Erythroblast (primary cell): ENCODE measurements around the gene P2RY8.
"Not testable (repeated sequence)": the region's sequence is repeated elsewhere in the genome, so short reads cannot be mapped to it uniquely, and the experiment has no call there.

Experiments
- DNase-seq, 2 experiments: peaks; one replicate each; lab custom pipeline; 2025; lab: John Stamatoyannopoulos, UW
- GATA1 ChIP-seq: IDR thresholded peaks from 2 replicates; pipeline ENCODE4 v1.6.1; 2011; ENCODE audit warnings: low read depth, mild to moderate bottlenecking, control low read depth, low read length, moderate library complexity
- POLR2A ChIP-seq: IDR thresholded peaks from 2 replicates; pipeline ENCODE4 v1.6.1; 2011; ENCODE audit warnings: mild to moderate bottlenecking, low read length

Gene P2RY8

GRCh38 chrX:1450361-1451161 is 86.4 kb downstream of the P2RY8 start:
- DNase-seq: no peak
- TF ChIP-seq GATA1 (no peak), POLR2A (no peak)

- TF ChIP-seq GATA1: no peak
- TF ChIP-seq POLR2A: no peak
- no peak for DNase-seq
Measured at GRCh38 chrX:1449823-1450149, 87.2 kb downstream of the P2RY8 start.

DNA sequence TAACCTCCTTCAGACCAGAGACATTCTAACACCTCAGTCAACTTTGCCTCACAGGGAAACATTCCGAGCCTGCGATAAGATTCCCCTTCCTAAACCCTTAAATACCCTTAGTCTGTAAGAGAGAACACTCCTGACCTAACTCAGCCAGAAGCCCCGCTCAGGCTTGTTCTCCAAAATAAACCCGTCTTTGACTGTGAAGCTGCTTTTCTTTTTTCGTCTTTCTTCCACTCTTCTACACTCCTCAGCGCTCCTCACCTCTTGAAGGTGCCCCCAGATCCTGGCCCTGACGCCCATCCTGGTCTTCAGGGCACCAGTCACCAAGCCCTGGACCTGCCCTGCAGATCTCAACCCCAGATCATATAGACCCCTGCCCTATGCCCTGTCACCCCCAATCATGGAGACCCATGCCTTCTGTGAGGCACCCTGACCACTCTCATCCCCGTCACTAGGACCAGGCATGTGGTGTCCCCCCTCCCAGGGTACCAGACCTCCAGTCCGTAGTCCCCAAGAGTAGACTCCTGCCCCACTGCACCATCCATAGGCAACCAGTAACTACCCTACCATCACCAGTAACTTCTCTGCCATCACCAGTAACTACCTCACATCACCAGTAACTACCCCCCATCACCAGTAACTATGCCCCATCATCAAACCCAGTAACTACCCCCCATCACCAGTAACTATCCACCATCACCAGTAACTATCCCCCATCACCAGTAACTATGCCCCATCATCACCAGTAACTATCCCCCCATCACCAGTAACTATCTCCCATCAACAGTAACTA is 87.8 kb downstream of the P2RY8 start:
- no peak for DNase-seq
- TF ChIP-seq POLR2A (no peak), GATA1 (no peak)

- DNase-seq: not testable (repeated sequence)
Measured at GRCh38 chrX:1448573-1449001, 88.4 kb downstream of the P2RY8 start.

- DNase-seq: not testable (repeated sequence)
Measured at GRCh38 chrX:1447969-1448572, 88.9 kb downstream of the P2RY8 start.

DNA sequence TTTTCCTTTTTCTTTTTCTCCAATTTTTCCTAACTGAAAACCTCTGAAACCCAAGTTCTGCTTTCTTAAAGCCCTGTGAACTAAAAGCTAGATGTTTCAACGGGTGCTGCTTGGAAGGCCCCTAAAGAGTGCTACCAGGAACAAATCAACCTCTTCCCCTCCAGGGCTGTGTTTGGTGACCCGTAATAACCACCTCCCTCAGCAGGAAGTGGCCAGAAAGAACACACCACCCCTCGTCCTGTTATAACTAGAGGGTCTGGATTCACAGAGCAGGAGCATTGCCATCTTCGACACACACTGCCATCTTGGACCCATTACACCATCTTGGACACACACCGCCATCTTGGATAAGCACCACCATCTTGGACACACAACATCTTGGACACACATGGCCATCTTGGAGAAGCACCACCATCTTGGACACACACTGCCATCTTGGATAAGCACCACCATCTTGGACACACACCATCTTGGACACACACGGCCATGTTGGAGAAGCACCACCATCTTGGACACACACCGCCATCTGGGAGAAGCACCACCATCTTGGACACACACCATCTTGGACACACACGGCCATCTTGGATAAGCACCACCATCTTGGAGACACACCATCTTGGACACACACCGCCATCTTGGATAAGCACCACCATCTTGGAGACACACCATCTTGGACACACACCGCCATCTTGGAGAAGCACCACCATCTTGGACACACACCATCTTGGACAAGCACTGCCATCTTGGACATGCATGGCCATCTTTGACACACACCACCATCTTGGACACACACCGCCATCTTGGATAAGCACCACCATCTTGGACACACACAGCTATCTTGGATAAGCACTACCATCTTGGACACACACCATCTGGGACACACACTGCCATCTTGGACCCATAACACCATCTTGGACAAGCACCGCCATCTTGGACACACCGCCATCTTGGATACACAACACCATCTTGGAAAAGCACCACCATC is 89.7 kb downstream of the P2RY8 start:
- DNase-seq: not testable (repeated sequence)

DNA sequence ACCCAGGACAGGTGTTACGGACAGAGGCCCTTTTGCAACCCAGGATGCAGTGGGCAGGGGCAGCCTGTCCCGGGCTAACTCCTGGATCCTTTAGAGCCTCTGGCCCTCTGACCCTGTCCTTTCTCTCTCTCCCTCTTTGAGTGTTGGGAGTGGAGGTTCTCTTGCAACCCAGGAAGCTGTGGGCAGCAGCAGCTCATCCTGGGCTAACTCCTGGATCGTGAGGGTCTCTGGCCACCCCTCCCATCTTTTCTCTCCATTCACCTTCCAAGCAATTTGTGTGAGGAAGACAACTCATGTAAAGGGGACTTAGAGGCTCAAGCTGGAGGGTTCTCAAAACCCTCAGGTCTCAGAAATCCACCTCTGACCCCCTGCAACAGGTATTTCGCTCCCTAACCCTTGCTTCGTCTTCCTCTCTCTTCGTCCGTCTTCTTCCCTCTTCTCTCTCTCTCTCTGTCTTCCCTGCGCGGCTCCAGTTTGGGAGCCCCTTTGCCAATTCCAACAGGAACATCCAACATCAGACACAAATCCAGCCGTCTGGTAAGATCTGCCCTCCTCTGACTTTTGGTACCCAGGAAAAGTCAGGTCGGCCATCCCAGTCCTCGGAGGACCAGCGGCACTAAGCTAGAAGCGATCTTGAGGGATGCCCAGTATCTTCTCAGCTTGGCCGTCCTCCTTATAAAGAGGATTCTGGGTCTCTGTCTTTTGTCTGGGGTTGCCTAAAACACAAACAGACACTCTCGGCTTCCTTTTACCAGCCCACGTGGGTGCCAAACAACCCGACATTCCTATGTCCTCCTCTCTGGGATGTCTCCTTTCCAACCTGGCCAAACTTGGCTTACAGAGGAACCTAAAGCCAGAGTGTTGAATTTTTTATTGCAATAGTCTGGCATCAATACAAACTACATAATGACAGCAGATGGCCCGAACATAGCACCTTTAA is 92.2 kb downstream of the P2RY8 start:
- TF ChIP-seq POLR2A: no peak
- no peak for TF ChIP-seq GATA1
- DNase-seq: no peak

GRCh38 chrX:1443496-1444075 is 93.4 kb downstream of the P2RY8 start:
- TF ChIP-seq POLR2A (no peak), GATA1 (no peak)
- DNase-seq: no peak

DNA sequence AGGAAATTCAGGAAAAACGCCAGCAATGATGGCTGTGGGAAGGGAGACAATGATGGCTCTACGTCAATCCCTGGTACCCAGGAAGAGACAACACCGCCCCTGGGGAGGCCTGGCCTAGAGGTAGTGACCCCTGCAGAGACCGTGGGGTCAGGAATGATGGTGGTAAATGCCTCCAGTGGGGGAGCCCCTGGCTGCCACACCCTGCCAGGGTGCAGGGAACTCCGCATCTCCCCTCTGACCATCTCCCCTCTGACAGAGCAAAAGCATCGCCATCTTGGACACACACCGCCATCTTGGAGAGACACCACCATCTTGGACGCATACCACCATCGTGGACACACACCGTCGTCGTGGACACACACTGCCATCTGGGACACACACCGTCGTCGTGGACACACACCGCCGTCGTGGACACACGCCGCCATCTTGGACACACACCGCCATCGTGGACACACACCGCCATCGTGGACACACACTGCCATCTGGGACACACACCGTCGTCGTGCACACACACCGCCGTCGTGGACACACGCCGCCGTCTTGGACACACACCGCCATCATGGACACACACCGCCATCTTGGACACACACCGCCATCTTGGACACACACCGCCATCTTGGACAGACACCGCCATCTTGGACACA is 94.1 kb downstream of the P2RY8 start:
- TF ChIP-seq GATA1 (no peak), POLR2A (no peak)
- no peak for DNase-seq

- TF ChIP-seq POLR2A (no peak), GATA1 (no peak)
- no peak for DNase-seq
Measured at GRCh38 chrX:1442016-1442665, 94.8 kb downstream of the P2RY8 start.

DNA sequence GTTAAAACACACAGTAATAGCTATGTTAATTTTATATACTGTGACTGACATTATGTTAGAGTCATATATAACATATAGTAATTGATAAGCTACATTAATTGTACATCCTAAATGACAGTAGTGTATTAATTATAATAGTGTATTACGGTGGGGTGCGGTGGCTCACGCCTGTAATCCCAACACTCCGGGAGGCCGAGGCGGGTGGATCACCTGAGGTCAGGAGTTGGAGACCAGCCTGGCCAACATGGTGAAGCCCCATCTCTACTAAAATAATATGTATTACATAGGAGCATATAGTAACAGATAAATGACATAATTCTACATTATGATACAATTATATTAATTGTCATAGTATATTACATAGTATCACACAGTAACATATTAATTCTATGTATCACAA is 96.5 kb downstream of the P2RY8 start:
- no peak for DNase-seq
- TF ChIP-seq GATA1 (no peak), POLR2A (no peak)
